Vagina (tissue), 2 donors: ENCODE measurements around the gene TMEM37. TPM values are rescaled to one million over a fixed set of nuclear protein-coding genes. Genes with fewer than 3 reads are reported as not detected.

Source experiments
- DNase-seq, 2 donors: peaks; one replicate each; pipeline ENCODE4 v3.0.0-alpha.2; 2017; ENCODE audit errors: extremely low spot score in 2 of 2
- H3K27ac ChIP-seq: fragments of 200-600 bp; sonication (generic); one replicate; pipeline ENCODE4 v1.5.1; 2019
- H3K27me3 ChIP-seq: fragments of 200-600 bp; sonication (generic); one replicate; pipeline ENCODE4 v1.5.1; 2019
- H3K36me3 ChIP-seq, 2 donors: fragments of 200-600 bp; sonication (generic); one replicate each; pipeline ENCODE4 v1.5.1; 2017 to 2019
- H3K4me1 ChIP-seq: fragments of 200-600 bp; sonication (generic); one replicate; pipeline ENCODE4 v1.5.1; 2019
- H3K4me3 ChIP-seq, 2 donors: fragments of 200-600 bp; sonication (generic); 1 replicate in 1 of 2; 2 replicates in 1 of 2; pipeline ENCODE4 v1.5.1; 2016 to 2019
- H3K9me3 ChIP-seq: fragments of 200-600 bp; sonication (generic); one replicate; pipeline ENCODE4 v1.5.1; 2019
- CTCF ChIP-seq, 3 experiments: fragments of 450-650 bp in 2 of 3; fragments of 200-600 bp in 1 of 3; sonication (generic) in 1 of 3; IDR thresholded peaks; one replicate each; pipeline ENCODE4 v1.5.1; 2017 to 2019; ENCODE audit warnings: antibody characterized with exemption in 3 of 3, mild to moderate bottlenecking in 2 of 3, moderate library complexity in 2 of 3
- POLR2A ChIP-seq, 2 donors: fragments of 450-650 bp; IDR thresholded peaks; one replicate each; pipeline ENCODE4 v1.6.1; 2017; ENCODE audit warnings: antibody characterized with exemption in 2 of 2, mild to moderate bottlenecking in 2 of 2, moderate library complexity in 2 of 2
- POLR2AphosphoS5 ChIP-seq, 2 donors: sonication (generic); formaldehyde crosslinking; IDR thresholded peaks; one replicate each; pipeline ENCODE4 v1.9.0; 2017; ENCODE audit warnings: antibody characterized with exemption in 2 of 2, mild to moderate bottlenecking in 2 of 2, low read depth in 1 of 2; ENCODE audit not compliant: insufficient read depth in 1 of 2
- intact Hi-C: fragments of 100-400 bp; cut with DNase I; formaldehyde crosslinking; loops from one replicate; pipeline ENCODE4 v1.15.1; 2023
- total RNA-seq: library from RNA; depleted of rRNA; stranded (reverse); fragments of >200 nt; gene quantifications from one replicate; pipeline ENCODE4 v1.2.3, GENCODE V29; 2016

TMEM37 gene
- total RNA-seq, 1 donor from 2014 or later: 3.2 TPM

GRCh38 chr2:119408221-119408619 is 23.4 kb upstream of the TMEM37 start:
- H3K27ac ChIP-seq: no peak overlapping the region
- no peaks in the 10 kb centered on the region for H3K27me3 ChIP-seq
- TF ChIP-seq CTCF (IDR thresholded peaks at IDR 0.05): peak in 1 of 3 experiments; percentile 16
- no peak for TF ChIP-seq POLR2A (IDR thresholded peaks at IDR 0.05)
- TF ChIP-seq POLR2AphosphoS5 (IDR thresholded peaks at IDR 0.05; ENCODE audit: insufficient read depth in 1 of 2, low read depth in 1 of 2): no peak
- no peak for DNase-seq
- H3K36me3 ChIP-seq: no peaks in the 10 kb centered on the region
- H3K4me1 ChIP-seq: peaks cover 7% of the 10 kb centered on the region
- H3K9me3 ChIP-seq: no peaks in the 10 kb centered on the region
- no peak overlapping the region for H3K4me3 ChIP-seq
- intact Hi-C loops: loop anchor here (5.0 kb wide), 1 partner anchor 69 kb away; no protein-coding TSS in a partner anchor

- DNase-seq: no peak
- intact Hi-C loops: loop anchor here (5.0 kb wide), 1 partner anchor 68 kb away; no protein-coding TSS in a partner anchor
- Histone ChIP-seq H3K4me3 (no peak overlapping the region), H3K36me3 (no peaks in the 10 kb centered on the region), H3K4me1 (peaks cover 7% of the 10 kb centered on the region), H3K9me3 (no peaks in the 10 kb centered on the region), H3K27ac (no peak overlapping the region), H3K27me3 (no peaks in the 10 kb centered on the region)
- TF ChIP-seq POLR2A (IDR thresholded peaks at IDR 0.05): no peak
- no peak for TF ChIP-seq CTCF (IDR thresholded peaks at IDR 0.05)
- no peak for TF ChIP-seq POLR2AphosphoS5 (IDR thresholded peaks at IDR 0.05; ENCODE audit: insufficient read depth in 1 of 2, low read depth in 1 of 2)
Observed at GRCh38 chr2:119409506-119409905, 22.1 kb upstream of the TMEM37 start.

GRCh38 chr2:119414894-119415293 is 16.8 kb upstream of the TMEM37 start:
- H3K27ac ChIP-seq: no peak overlapping the region
- H3K9me3 ChIP-seq: no peaks in the 10 kb centered on the region
- DNase-seq: no peak
- H3K36me3 ChIP-seq: no peaks in the 10 kb centered on the region
- H3K4me3 ChIP-seq: no peak overlapping the region
- H3K4me1 ChIP-seq: no peaks in the 10 kb centered on the region
- no peaks in the 10 kb centered on the region for H3K27me3 ChIP-seq
- no peak for TF ChIP-seq CTCF (IDR thresholded peaks at IDR 0.05)
- no peak for TF ChIP-seq POLR2A (IDR thresholded peaks at IDR 0.05)
- TF ChIP-seq POLR2AphosphoS5 (IDR thresholded peaks at IDR 0.05; ENCODE audit: insufficient read depth in 1 of 2, low read depth in 1 of 2): no peak
- intact Hi-C loops: no loop called here

- intact Hi-C loops: no loop called here
- Histone ChIP-seq H3K27me3 (no peaks in the 10 kb centered on the region), H3K4me3 (no peak overlapping the region), H3K4me1 (no peaks in the 10 kb centered on the region), H3K36me3 (no peaks in the 10 kb centered on the region), H3K9me3 (no peaks in the 10 kb centered on the region), H3K27ac (no peak overlapping the region)
- no peak for TF ChIP-seq CTCF (IDR thresholded peaks at IDR 0.05)
- TF ChIP-seq POLR2A (IDR thresholded peaks at IDR 0.05): no peak
- no peak for TF ChIP-seq POLR2AphosphoS5 (IDR thresholded peaks at IDR 0.05; ENCODE audit: insufficient read depth in 1 of 2, low read depth in 1 of 2)
- no peak for DNase-seq
Observed at GRCh38 chr2:119415630-119416029, 16.0 kb upstream of the TMEM37 start.

GRCh38 chr2:119416299-119416923 is 15.2 kb upstream of the TMEM37 start:
- Histone ChIP-seq H3K27me3 (no peaks in the 10 kb centered on the region), H3K4me3 (no peak overlapping the region), H3K27ac (no peak overlapping the region), H3K9me3 (no peaks in the 10 kb centered on the region), H3K36me3 (no peaks in the 10 kb centered on the region), H3K4me1 (no peaks in the 10 kb centered on the region)
- no peak for DNase-seq
- intact Hi-C loops: no loop called here
- TF ChIP-seq POLR2AphosphoS5 (IDR thresholded peaks at IDR 0.05; ENCODE audit: insufficient read depth in 1 of 2, low read depth in 1 of 2) (no peak), CTCF (IDR thresholded peaks at IDR 0.05) (no peak), POLR2A (IDR thresholded peaks at IDR 0.05) (no peak)
